NCI-H2227 treated with DMSO at 0.1 percent for 48 hours (cell line): ENCODE data around the gene PPP5C.
"Not testable (repeated sequence)": the region's sequence is repeated elsewhere in the genome, so short reads cannot be mapped to it uniquely, and the experiment has no call there.

Experiments used
- DNase-seq: peaks from one replicate; lab custom pipeline; 2025; lab: John Stamatoyannopoulos, UW

PPP5C gene

DNA sequence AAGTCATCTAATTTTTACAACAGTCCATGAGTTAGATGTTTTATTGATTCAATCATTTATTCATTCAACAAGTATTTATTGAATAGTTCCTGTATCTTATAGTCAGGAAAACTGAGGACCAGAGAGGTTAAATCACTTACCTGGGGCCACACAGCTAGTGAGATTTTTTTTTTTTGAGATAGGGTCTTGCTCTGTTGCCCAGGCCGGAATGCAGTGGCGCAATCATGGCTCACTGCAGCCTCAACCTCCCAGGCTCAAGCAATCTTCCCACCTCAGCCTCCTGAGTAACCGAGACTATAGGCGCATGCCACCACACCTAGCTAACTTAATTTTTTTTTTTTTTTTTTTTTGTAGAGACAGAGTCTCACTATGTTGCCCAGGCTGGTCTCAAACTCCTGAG, 88.8 kb downstream of the PPP5C start:
- not testable (repeated sequence) for DNase-seq
